Testis (tissue), 2 donors: Measurements from ENCODE around the gene EPHA4.

Experiments used
- POLR2A ChIP-seq: fragments of 450-650 bp; IDR thresholded peaks from one replicate; pipeline ENCODE4 v1.6.1; 2017; ENCODE audit warnings: antibody characterized with exemption, mild to moderate bottlenecking, moderate library complexity
- TF ChIP-seq, protein P1 (sequence below), 3 experiments: fragments of 450-650 bp in 2 of 3; fragments of 200-600 bp in 1 of 3; sonication (generic) in 1 of 3; IDR thresholded peaks; one replicate each; pipeline ENCODE4 v1.5.1; 2016 to 2019; ENCODE audit warnings: antibody characterized with exemption in 3 of 3, mild to moderate bottlenecking in 2 of 3, moderate library complexity in 1 of 3

DNA sequence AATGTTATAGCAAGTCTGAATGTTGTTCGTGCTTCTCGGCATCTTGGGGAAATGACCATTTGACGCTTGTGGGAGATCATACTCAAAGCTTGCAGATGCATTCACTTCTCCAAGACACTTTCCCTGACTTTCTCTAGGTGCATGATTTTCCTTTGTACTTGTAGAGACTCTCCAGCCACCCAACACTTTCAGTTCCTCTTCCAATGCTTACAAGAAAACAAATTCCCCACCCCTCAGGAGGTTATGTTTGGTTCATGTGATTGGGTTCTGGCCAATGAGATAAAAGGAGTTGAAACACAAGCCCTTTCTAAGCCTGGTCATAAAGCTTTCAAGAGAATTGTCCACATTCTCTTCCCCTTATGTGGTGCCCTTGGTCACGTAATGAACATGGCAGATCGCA, 156.3 kb downstream of the EPHA4 start:
- TF ChIP-seq, protein P1, sequence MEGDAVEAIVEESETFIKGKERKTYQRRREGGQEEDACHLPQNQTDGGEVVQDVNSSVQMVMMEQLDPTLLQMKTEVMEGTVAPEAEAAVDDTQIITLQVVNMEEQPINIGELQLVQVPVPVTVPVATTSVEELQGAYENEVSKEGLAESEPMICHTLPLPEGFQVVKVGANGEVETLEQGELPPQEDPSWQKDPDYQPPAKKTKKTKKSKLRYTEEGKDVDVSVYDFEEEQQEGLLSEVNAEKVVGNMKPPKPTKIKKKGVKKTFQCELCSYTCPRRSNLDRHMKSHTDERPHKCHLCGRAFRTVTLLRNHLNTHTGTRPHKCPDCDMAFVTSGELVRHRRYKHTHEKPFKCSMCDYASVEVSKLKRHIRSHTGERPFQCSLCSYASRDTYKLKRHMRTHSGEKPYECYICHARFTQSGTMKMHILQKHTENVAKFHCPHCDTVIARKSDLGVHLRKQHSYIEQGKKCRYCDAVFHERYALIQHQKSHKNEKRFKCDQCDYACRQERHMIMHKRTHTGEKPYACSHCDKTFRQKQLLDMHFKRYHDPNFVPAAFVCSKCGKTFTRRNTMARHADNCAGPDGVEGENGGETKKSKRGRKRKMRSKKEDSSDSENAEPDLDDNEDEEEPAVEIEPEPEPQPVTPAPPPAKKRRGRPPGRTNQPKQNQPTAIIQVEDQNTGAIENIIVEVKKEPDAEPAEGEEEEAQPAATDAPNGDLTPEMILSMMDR (IDR thresholded peaks at IDR 0.05) = no peak
- TF ChIP-seq POLR2A = no peak
